Cardiac fibroblast (primary cell): ENCODE measurements around the gene TOP2B.
A peak's percentile ranks its signal among the peaks of the same experiment; 100 is the strongest.

Experiments
- DNase-seq, 2 donors: peaks; one replicate each; pipeline versions ENCODE4 v3.0.0 to v3.0.0-alpha.2; 2010; ENCODE audit warnings: low read depth in 2 of 2
- H3K4me3 ChIP-seq, 2 donors: replicated peaks in 1 of 2; 1 replicate in 1 of 2; 2 replicates in 1 of 2; pipeline ENCODE4 v1.5.1; 2011; ENCODE audit warnings: low read depth in 2 of 2, low read length in 2 of 2, mild to moderate bottlenecking in 2 of 2, moderate library complexity in 1 of 2
- TF ChIP-seq, protein P1 (sequence below): IDR thresholded peaks from one replicate; pipeline ENCODE4 v1.5.1; 2011; ENCODE audit warnings: low read depth, mild to moderate bottlenecking, low read length, inconsistent platforms

The TOP2B gene

DNA sequence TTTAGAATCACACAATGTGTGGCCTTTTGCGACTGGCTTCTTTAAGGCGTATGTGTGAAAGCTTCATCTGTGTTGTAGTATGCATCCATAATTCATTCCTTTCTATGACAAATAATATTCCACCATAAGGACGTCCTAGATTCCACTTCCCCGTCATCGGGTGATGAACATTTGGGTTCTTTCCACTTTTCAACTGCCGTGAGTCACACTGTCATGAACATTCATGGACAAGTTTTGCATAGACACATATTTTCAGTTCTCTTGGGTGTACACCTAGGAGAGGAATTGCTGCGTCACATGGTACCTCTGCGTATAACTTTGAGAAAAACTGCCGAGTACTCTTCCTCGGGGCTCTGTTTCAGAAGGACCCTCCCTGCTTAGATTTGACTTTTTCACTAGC, 97.3 kb downstream of the TOP2B start:
- DNase-seq = peak in 1 of 2 donors; percentile 79
- TF ChIP-seq, protein P1, sequence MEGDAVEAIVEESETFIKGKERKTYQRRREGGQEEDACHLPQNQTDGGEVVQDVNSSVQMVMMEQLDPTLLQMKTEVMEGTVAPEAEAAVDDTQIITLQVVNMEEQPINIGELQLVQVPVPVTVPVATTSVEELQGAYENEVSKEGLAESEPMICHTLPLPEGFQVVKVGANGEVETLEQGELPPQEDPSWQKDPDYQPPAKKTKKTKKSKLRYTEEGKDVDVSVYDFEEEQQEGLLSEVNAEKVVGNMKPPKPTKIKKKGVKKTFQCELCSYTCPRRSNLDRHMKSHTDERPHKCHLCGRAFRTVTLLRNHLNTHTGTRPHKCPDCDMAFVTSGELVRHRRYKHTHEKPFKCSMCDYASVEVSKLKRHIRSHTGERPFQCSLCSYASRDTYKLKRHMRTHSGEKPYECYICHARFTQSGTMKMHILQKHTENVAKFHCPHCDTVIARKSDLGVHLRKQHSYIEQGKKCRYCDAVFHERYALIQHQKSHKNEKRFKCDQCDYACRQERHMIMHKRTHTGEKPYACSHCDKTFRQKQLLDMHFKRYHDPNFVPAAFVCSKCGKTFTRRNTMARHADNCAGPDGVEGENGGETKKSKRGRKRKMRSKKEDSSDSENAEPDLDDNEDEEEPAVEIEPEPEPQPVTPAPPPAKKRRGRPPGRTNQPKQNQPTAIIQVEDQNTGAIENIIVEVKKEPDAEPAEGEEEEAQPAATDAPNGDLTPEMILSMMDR = no peak
- H3K4me3 ChIP-seq = no peak overlapping the region

GRCh38 chr3:25566358-25566920, 98.3 kb downstream of the TOP2B start:
- no peak for DNase-seq
- no peak overlapping the region for H3K4me3 ChIP-seq
- TF ChIP-seq, protein P1 = peak; percentile 8

DNA sequence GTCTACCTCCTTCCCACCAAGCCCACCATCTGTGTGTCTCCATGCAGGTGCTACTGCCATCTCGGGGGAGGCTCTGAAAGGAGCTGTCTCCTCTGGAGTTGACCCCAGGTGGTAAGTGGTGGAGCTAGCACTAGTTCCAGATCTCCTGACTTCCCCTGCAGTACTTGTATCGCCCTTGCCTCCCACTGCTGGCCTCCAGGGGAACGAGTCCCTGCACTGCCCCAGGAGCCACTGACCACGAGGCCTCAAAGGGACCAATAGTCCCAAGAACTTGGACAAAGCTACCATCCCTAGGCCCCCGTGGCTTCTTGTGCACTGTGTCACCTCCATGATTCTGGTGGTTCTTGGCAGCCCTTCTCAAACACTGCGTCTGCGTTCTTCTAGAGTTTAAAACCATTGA, 98.9 kb downstream of the TOP2B start:
- H3K4me3 ChIP-seq = no peak overlapping the region
- no peak for DNase-seq
- TF ChIP-seq, protein P1 = no peak

DNA sequence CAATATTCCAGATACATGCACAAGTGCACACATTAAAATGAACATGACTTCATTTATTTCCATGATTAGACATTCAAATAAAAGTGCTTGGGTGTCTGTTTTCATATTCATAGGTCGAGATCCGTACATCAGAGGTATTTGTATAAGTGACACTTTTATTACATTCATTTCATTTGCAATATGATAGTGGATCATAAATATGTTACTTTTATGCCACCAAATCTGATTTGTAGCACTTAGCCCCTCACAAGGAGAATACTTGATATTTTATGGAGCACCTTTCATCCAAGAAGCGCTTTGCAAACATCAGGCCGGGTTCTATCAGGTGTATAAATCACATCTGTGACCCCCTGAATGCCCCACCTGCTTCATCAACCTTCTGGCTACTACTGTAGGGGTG, 100.6 kb downstream of the TOP2B start:
- H3K4me3 ChIP-seq = no peak overlapping the region
- TF ChIP-seq, protein P1 = no peak
- DNase-seq = no peak

GRCh38 chr3:25563601-25564000, 101.1 kb downstream of the TOP2B start:
- TF ChIP-seq, protein P1 = no peak
- no peak overlapping the region for H3K4me3 ChIP-seq
- peak; percentile 16 to 30 for DNase-seq

- TF ChIP-seq, protein P1 = no peak
- no peak overlapping the region for H3K4me3 ChIP-seq
- DNase-seq = no peak
These were observed 105.9 kb downstream of the TOP2B start for GRCh38 chr3:25558796-25559195.

GRCh38 chr3:25558121-25558520, 106.6 kb downstream of the TOP2B start:
- no peak overlapping the region for H3K4me3 ChIP-seq
- peak; percentile 39 to 61 for DNase-seq
- TF ChIP-seq, protein P1 = no peak
